ENCODE data around the gene USP36. TPM values are rescaled to one million over a fixed set of nuclear protein-coding genes. Genes with fewer than 3 reads are reported as not detected.

USP36 gene
- total RNA-seq, 1 donor from 2014 or later: 21.6 TPM

- TF ChIP-seq, protein P1, sequence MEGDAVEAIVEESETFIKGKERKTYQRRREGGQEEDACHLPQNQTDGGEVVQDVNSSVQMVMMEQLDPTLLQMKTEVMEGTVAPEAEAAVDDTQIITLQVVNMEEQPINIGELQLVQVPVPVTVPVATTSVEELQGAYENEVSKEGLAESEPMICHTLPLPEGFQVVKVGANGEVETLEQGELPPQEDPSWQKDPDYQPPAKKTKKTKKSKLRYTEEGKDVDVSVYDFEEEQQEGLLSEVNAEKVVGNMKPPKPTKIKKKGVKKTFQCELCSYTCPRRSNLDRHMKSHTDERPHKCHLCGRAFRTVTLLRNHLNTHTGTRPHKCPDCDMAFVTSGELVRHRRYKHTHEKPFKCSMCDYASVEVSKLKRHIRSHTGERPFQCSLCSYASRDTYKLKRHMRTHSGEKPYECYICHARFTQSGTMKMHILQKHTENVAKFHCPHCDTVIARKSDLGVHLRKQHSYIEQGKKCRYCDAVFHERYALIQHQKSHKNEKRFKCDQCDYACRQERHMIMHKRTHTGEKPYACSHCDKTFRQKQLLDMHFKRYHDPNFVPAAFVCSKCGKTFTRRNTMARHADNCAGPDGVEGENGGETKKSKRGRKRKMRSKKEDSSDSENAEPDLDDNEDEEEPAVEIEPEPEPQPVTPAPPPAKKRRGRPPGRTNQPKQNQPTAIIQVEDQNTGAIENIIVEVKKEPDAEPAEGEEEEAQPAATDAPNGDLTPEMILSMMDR (IDR thresholded peaks at IDR 0.05; ENCODE audit: insufficient read depth, low read length, severe bottlenecking): no peak
- no peaks in the 10 kb centered on the region for H3K27me3 ChIP-seq (ENCODE audit: control insufficient read depth, insufficient read depth, low read length)
- FAIRE-seq: peak; percentile 13
- H3K36me3 ChIP-seq (ENCODE audit: control insufficient read depth, insufficient read depth, low read length): peaks cover 36% of the 10 kb centered on the region
- H3K4me3 ChIP-seq (ENCODE audit: low read depth, low read length): no peak overlapping the region
- DNase-seq (ENCODE audit: low read depth): no peak
These were observed 37.3 kb downstream of the USP36 start for GRCh38 chr17:78803186-78803845.

DNA sequence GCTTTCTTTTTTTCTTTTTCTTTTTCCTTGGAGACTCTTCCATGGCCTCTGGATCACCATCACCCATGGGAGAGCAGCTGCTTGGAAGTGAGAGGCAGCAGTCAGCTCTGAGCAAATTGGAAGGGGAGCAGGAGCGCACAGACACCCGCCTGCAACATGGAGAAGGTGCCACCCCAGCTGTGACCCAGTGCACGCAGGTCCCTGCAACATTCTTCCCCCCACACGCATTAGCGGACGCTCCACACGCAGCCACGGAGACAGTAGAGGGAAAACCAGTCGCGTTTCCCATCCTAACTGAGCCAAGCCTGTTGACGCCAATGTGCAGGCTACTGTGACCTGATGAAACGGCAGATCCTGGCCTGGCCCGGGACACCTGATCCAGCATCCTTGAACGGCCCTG lies 38.2 kb downstream of the USP36 start:
- no peak for FAIRE-seq
- no peak for DNase-seq (ENCODE audit: low read depth)
- Histone ChIP-seq H3K27me3 (ENCODE audit: control insufficient read depth, insufficient read depth, low read length) (no peaks in the 10 kb centered on the region), H3K4me3 (ENCODE audit: low read depth, low read length) (no peak overlapping the region), H3K36me3 (ENCODE audit: control insufficient read depth, insufficient read depth, low read length) (peaks cover 38% of the 10 kb centered on the region)
- TF ChIP-seq, protein P1 (IDR thresholded peaks at IDR 0.05; ENCODE audit: insufficient read depth, low read length, severe bottlenecking): no peak

DNA sequence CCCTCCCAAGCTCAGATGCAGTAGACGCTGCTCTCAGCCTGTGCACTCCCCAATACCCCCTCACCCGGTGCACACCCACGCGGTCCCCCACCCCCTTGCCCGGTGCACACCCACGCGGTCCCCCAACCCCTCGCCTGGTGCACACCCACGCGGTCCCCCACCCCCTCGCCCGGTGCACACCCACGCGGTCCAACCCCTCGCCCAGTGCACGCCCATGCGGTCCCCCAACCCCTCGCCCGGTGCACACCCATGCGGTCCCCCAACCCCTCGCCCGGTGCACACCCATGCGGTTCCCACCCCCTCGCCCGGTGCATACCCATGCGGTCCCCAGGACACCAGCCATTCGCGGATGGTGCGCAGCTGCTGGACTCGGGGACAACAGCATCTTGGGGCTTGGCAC lies 38.6 kb downstream of the USP36 start:
- no peaks in the 10 kb centered on the region for H3K27me3 ChIP-seq (ENCODE audit: control insufficient read depth, insufficient read depth, low read length)
- peaks cover 38% of the 10 kb centered on the region for H3K36me3 ChIP-seq (ENCODE audit: control insufficient read depth, insufficient read depth, low read length)
- FAIRE-seq (no peak), DNase-seq (ENCODE audit: low read depth) (no peak)
- no peak overlapping the region for H3K4me3 ChIP-seq (ENCODE audit: low read depth, low read length)
- TF ChIP-seq, protein P1 (IDR thresholded peaks at IDR 0.05; ENCODE audit: insufficient read depth, low read length, severe bottlenecking): no peak

DNA sequence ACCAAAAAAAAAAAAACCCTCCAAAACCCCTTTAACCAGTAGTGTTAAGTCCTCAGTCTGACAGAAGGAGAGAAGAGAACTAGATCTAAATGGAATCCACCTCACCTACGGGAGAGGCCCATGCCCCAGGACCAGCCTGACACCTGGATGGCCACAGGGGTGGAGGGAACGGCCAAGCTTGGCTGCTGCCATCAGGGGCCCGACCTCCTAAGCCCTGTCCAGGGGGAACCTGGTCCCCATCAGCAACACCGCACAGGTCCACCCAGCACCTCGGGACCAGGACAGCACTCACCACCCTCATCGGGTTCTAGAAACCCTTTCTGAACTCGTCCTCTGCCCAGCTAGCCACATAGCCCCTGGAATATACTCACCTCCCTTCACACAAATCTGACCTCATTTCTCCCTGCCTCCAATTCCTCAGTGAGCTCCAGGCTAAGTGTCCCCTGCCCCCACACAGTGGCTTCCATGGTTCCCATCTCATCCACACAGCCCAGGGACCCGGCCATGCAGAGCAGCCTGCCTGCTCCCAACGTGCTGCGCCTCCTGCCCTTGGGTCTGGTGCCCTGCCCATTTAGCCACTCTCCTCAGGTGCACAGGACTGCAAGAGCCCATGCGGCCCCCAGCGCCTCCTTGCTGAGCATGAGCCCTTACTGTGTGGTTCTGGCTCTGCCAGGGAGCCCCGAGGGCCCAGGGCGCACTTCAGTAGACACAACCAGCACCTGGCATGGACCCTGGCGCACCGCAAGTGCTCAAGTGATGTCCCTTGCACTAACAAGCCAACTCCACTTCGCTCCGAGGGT lies 40.3 kb downstream of the USP36 start:
- Histone ChIP-seq H3K36me3 (ENCODE audit: control insufficient read depth, insufficient read depth, low read length) (peaks cover 37% of the 10 kb centered on the region), H3K4me3 (ENCODE audit: low read depth, low read length) (no peak overlapping the region), H3K27me3 (ENCODE audit: control insufficient read depth, insufficient read depth, low read length) (no peaks in the 10 kb centered on the region)
- TF ChIP-seq, protein P1 (IDR thresholded peaks at IDR 0.05; ENCODE audit: insufficient read depth, low read length, severe bottlenecking): no peak
- FAIRE-seq: no peak
- no peak for DNase-seq (ENCODE audit: low read depth)

DNA sequence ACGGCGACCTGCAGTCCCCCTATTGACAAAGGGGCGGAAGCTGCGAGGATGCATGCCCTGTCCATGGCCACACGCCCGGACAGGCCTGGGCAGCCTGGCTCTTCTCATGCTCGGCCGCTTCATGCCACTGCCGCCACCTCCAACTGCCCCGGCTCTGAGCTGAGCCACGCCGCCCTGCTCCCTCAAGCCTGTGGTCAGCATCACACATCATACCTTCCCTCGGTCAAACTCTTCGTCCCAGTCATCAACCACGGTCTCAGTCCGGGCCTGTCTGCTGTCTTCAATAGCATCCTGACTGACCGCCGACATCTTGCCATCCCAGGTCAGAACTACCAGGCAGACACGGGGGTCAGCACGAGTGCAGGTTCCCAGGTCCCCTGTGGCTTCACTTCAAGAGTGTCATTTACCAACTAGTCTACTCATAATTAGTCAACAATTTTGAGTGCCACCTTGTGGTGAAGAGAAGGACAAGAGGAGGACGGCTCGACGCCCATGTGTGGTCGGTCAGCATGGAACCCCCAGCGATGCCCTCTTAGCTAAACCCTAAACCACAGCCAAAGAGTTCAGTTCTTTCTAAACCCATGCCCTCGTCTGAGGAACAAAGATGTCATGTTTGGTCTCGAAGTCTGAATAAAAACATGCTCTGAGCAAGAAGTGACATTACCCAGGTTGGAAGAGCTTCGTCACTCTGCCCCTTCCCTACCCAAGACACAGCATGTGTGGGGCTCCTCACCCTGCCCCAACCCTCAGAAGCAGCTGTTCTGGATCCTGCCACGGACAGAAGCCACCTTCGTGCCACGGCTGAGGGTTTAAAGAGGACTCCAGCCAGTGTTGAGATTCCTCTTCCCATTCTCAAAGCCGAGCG lies 41.7 kb downstream of the USP36 start:
- Histone ChIP-seq H3K27me3 (ENCODE audit: control insufficient read depth, insufficient read depth, low read length) (no peaks in the 10 kb centered on the region), H3K36me3 (ENCODE audit: control insufficient read depth, insufficient read depth, low read length) (peaks cover 38% of the 10 kb centered on the region), H3K4me3 (ENCODE audit: low read depth, low read length) (no peak overlapping the region)
- FAIRE-seq (no peak), DNase-seq (ENCODE audit: low read depth) (peak; percentile 56)
- TF ChIP-seq, protein P1 (IDR thresholded peaks at IDR 0.05; ENCODE audit: insufficient read depth, low read length, severe bottlenecking): peak; percentile 54
